DMS53 treated with DMSO at 0.1 percent for 48 hours (cell line): ENCODE results near the gene EVI2A.
"Not testable (repeated sequence)": the region's sequence is repeated elsewhere in the genome, so short reads cannot be mapped to it uniquely, and the experiment has no call there.

Source experiments
- DNase-seq: peaks from one replicate; lab custom pipeline; 2025; ENCODE audit not compliant: unreplicated experiment; lab: John Stamatoyannopoulos, UW

The EVI2A gene

DNA sequence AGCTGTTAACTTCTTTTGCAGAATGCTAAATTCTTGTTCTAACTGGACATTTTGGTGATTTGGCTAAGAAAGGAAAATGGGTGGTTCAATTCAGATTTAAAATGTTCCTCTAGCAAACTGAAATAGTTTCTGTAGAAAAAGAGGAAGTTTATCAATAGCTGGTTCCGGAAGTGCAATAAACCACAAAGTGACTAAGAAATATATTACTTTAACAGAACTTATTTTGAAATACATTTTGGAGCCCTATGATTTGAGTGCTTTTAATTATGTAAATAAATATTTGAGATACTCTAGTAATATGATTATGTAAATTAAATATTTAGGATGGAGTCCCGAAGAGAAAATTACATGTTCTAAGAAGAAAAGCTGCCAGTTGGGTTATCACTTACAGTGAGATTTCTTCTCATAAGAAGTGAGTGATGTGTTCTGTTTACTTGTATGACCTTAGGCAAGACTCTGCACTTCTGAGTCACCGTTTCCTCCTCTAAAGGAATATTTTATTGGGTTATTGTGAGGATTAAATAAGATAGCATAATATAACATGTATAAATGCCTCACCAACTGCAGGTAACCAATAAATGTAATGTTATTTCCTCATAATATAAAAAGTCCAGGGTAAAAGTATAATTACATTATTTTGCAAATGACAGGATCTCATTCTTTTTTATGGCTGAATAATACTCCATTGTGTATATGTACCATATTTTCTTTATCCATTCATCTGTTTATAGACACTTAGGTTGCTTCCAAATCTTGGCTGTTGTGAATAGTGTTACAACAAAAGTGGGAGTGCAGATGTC lies 7.2 kb downstream of the EVI2A start, which contains the start of gene EVI2B:
Gene EVI2B (minus strand): TSS at position 73 of the 800 bp plus-strand sequence. CDS start 8,445 bp downstream, outside the sequence.
- no peak for DNase-seq

DNA sequence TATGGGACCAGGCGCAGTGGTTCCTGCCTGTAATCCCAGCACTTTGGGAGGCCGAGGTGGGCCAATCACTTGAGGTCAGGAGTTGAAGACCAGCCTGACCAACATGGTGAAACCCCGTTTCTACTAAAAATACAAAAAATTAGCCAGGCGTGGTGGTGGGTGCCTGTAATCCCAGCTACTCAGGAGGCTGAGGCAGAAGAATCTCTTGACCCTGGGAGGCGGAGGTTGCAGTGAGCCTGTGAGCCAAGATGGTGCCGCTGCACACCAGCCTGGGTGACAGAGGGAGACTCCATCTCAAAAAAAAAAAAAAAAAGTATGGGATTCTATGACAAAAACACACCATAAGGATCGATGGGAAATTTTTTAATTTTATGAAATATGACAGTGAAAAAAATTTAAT lies 9.2 kb downstream of the EVI2A start:
- not testable (repeated sequence) for DNase-seq

DNA sequence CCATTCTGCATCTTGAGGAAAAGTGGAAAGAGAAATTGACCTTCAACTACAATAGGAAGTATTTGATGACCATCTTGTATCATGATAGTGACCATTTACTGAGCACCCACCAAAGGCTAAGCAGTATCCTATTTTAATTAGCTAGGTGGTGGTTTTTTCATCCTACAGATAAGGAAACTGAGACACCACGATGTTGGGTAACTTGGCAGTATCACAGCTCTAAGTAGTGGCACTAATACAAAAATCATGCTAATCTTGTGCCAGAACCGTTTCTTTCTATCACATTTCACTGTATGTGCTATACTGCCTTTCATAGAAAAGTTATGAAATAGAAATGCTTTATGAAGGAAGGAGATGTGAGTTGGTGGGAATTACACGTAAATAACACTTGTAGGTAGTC lies 9.9 kb downstream of the EVI2A start:
- DNase-seq: no peak

DNA sequence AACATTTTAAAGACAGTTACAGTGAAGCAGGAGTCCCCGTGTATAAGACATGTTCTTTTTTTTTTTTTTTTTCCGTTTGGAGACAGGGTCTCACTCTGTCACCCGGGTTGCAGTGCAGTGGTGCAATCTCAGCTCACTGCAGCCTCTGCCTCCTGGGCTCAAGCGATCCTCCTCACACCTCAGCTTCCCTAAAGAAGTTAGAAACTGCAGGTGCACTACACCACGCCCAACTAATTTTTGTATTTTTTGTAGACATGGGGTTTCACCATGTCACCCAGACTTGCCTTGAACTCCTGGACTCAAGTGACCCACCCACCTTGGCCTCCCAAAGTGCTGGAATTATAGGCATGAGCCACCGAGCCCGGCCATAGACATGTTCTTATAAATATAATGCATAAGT lies 10.5 kb downstream of the EVI2A start:
- no peak for DNase-seq

DNA sequence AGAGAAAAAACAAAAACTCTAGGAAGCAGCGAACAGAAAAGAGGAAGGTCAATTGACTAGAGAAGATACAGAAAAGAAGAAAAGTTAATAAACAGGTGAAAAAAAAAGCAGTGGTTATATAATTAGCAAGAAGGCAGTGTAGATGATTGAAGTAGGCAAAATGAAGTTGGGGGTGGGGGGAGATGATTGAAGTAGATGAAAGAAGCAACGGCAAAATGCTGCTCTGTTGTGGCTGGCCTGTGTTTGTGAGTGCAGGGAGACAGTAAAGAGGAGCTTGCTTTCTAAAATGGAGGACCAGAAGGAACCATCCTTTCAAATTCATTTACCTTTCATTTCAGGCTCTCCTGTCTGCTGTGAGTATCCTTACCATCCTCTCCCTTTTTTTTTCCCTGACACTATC lies 11.2 kb downstream of the EVI2A start:
- DNase-seq: no peak

DNA sequence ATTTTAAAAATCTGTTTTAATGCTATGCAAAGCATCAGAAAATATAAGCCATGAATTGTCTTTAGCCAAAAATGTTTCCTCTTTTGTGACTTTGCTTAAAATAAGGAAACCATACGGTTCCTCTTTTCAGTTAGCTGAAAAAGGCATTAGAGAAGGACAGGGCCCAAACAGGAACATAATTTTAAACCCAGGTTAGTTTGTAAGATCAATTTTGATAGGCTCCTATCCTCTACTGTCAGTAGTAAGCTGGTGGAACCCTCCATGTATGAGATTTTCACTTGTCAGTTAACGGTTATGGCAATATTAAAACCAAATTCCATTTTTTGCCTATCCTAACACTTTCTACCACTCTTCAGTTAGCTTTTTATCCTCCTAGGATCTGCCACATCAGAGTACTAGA lies 11.9 kb downstream of the EVI2A start:
- DNase-seq: no peak

DNA sequence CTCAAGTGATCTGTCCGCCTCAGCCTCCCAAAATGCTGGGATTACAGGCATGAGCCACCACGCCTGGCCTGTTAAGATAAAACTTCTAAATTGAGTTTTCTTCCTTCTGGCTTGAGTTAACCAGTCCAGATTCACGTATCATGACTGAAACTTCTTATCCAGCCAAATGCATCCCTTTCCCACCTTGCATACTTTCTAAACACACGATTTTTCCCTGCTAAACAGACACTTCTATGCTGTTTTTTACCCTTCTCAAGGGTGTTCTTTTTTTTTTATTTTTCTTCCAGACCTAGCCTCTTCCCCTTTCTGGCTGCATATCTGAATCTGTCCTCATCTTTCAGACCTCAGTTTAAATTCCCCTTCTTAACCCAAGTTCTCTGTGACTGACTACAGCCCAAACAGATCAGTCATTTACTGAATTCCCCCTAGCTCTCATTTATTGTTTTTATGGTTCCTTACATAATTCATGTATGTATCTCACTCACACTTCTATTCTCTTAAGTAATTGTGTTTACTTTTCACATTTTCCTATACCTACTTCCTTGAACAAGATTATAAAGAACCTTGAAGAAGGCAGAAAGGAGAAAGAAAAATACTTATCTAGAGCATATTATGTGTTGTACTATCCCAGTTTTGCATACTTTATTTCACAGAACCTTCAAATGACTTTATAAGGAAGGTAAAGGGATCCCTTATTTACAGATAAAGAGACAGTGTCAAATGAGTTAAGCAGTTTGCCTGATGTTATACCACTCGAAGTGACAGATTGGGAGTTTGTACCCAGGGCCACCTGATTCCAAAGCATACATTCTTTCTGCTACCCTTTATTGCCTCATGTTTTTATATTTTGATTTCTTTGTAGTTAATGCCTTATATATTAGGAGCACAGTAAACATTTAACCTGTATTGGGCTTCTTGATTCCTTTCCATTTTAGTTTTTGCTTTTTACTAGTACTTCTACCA lies 12.8 kb downstream of the EVI2A start:
- no peak for DNase-seq

DNA sequence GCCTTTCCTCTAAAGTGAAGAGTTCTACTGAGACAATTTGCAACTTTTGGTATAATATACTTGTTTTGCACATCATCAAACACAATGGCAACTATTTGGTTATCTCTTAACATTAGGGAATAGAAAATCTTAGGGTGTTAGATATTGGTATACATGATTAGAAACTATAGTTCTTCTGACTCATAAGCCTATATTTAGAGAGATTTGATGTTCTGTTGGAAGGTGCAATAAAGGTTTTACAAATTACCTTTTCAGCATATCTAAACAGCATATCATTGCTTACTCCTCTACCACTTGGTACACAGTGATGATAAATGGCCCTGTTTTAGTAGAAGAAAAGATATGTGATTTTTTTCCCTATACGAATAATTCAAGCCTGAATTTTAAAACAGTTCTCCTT lies 13.8 kb downstream of the EVI2A start:
- no peak for DNase-seq

DNA sequence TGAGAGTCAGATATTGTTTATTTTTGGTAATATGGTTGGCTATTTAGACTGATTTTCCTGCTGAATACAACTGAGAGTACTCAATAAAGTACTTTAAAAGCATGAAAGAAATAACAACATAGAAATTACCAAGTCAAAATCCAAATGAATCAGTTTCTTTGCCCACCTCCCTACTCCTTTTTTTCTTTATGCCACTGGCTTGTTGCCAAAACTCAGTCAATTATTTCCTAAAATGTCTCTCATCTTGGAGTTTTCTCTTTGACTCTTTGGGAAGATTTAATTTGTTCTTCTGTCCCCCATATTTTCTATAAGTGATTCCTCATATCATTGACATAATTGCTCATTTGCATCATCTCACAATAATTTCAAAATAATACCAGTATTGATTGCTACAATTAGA lies 21.8 kb downstream of the EVI2A start:
- DNase-seq: no peak

DNA sequence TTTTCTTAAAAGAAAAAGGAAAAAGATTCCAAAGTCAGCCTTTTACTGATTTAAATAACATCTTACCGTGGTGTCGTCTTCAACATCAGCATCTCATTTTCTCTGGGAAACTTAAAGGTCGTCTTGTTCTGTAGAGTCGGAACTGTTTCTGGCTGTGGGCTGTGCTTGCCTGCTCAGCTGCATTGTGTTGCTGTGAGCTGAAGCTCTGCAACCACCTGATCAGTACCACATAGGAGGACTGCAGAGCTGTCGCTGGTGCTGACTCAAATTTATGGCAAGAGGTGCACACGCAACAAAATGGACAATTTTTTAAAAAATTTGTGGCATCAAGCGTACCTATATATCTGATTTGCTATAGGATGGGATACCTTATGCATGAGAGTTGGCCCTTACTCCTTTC lies 24.3 kb downstream of the EVI2A start, which contains the start of gene OMG:
Gene OMG (minus strand): TSS at position 150 of the 400 bp plus-strand sequence. CDS start 908 bp downstream, outside the sequence.
- no peak for DNase-seq

DNA sequence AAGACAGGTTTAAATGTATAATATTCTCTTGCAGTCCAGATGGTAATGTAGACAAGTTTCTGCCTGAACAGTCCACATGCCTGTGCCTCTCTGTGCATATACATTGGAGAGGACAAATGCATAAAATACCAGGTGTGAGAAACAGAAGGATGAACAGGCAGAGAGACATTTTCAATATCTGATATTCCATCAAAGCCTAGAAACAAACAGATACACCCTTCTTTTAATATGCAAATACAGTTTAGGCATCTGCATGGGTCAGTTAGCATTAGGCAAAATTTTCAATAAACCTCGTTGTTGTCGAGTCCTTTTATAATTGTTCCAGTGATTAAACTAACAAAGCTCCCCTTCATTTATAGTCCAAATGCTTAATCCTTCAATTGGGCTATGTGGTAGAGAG lies 25.3 kb downstream of the EVI2A start:
- DNase-seq: no peak

DNA sequence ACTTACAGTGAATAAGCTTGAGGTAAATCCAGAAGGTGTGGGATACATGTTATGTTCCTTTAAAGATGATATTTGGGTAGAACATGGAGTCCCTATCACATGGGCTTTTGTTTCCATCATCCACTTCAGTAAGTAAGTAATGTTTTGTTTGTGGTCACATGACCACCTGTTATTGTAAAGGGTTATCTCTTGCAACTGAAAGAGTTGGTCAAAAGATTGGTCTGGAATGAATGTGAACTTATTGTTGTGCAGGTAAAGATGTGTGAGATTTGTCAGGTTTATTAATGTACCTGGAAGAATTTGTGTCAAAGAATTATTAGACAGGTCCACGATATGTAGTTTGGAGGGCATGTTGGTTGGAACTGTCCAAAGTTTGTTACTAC lies 25.9 kb downstream of the EVI2A start:
- DNase-seq: no peak

DNA sequence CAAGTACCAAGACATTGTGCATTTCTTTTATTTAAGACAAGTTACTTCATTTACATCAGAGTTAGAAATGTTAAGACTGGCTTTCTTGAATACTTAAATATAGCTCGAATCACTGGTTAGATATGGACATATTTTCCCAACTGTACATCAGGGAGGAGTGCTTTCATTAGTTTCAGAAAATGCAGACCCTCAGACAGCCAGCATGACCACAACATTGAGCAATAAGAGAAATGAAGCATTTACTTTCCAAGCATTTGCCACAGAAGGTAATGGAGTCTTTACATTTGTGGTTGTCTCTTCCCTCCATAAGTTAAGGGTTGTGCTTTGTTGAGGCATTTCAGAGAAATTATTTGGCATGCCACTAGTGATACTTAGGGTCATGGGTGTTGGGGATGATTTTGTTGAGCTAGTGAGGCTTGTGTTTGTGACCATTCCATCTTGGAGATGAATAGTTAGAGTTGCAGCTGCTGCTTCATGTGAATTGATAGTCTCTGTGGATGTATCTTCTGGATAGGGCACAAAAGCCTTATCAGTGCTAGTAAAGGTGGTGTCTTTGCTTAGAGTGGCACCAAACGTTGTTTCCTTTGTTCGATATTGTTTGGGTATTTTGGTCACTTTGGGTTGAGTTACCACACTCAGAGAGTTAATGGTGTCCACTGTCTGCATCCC lies 26.5 kb downstream of the EVI2A start:
- no peak for DNase-seq

DNA sequence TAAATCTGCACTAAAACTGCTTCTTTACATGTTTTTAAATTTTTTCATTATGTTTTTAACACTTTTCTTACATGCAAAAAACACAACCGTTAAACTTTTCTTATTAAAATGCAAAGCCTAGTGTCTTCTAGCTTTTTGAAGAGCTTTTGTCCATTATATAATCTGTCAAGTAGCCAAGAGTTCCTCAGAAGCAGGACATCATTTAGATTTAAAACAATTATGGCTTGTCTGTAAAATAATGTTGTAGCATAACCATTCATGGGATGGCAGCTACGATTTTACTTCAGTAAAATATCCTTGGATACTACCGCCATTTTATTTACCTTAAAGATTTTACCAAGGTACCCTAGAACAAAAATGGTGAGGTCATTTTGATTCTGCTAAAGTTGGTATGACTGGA lies 27.2 kb downstream of the EVI2A start:
- no peak for DNase-seq

DNA sequence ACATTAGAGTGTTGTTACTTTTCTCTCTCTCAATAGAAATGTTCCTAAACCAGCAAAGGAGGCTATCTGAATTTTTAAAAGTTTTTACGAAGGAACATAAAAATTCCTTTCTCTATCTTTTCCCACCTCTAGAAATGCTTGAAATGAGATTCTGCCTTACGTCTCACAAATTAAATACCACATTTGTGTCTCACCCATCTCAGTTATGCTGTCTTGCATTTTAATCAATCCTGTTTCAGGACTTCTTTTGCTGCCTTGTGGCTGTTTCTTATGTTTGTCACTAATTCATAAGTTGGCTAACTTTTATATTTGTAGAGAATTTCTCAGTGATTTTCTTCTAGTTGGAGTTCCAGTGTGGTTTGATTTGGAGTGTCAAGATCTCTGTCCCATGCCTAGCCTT lies 27.8 kb downstream of the EVI2A start:
- DNase-seq: no peak

DNA sequence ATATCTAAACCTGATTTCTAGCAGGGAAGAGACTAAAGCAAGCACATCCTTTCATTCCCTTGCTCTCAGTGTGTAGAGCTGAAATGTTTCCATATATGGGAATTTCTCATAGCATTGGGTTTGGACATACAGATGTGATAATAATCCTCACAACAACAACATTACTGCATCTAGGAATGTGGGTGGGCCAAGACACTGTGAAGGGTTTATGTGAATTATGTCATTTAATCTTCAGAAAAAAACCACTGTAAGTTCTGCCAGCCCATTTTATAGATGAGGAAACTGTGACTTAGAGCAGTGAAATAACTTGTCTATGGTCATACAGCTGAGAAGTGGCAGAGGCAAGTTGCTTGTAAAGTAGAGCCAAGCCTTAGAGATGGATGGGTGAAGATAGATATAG lies 29.6 kb downstream of the EVI2A start:
- DNase-seq: no peak

DNA sequence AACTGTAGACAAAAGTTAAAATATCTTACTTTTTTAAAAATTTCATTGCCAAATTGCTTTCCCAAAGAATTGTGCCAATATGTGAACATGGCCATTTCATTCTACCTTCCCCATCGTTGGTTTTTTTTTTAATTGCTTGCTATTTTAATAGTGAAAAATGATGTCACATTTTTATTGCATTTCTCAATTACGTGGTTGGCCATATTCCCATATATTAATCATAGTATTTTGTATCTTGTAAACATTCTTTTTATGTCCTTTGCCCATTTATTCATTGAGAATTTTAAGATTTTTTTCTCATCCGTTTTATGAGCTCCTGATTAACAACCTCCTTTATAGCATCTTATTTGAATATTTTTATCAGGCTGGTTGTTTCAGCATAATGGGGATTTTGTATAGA lies 31.6 kb downstream of the EVI2A start:
- DNase-seq: no peak

DNA sequence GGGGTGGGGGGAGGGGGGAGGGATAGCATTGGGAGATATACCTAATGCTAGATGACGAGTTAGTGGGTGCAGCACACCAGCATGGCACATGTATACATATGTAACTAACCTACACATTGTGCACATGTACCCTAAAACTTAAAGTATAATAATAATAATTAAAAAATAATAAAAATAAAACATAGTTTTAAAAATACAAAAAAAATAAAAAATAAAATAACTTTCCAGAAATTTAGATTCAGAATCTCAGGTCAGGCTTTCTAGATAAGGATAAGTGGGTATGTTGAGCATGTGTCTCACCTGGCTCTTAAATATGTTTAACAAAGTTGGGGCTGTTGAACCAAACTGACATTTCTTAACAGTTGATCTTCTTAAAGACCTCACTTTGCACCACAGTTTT lies 33.5 kb downstream of the EVI2A start:
- DNase-seq: not testable (repeated sequence)

DNA sequence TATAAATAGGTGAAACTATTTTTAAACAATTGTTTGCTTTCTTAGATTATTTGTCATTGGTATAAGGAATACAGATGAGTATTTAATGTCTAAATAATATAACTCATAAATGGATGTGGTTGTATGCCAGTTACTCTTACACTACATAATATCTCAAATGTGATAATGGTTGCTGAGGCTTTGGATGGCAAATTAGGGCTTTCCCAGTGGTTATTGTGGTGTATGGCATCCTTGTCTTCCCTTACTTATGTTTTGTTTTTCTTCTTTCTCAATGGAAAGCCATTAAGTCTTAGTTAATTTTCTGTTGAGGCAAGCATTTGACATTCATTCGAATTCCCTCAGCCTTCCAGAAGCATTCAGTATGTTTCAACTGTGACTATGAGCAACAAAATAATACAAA lies 34.8 kb downstream of the EVI2A start:
- no peak for DNase-seq

DNA sequence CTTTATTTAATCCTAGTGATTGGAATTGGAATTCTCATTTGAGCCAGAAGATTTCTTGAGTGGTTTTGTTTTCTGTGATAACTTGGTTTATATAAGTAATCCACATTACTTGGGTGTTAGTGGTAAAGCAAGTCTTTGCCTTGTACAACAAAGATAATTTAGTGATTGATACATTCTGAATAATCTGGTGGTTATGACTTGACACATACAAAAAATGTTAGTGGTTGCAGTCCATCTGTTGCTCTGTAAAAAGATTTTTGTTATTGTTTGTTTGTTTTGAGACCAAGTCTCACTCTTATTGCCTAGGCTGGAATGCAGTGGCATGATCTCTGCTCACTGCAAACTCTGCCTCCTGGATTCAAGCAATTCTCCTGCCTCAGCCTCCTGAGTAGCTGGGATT lies 37.6 kb downstream of the EVI2A start:
- DNase-seq: no peak

DNA sequence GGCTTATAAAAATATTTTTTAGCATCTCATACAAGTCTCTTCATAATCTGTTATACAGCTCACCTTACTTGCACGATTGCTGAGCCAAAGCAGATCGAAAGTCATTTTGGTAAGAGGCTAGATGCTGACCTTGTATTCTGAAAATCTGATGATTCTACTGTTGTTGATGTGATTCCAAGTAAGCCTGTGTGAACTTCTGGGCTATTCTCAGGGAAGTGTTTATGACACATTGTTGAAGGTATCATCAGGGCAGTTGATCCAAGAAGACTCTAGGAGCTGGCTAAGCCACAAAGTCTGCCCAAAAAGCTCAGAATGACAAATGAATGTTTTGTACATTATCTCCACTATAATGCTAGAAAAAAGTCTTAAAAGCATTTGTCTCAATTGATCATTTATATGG lies 40.4 kb downstream of the EVI2A start:
- no peak for DNase-seq
